Coronary artery (tissue), 2 donors: ENCODE measurements around the gene INSC.

ENCODE experiments used
- DNase-seq: peaks from one replicate; pipeline ENCODE4 v3.0.0-alpha.2; 2017; ENCODE audit warnings: low spot score
- H3K27ac ChIP-seq, 2 donors: fragments of 200-600 bp; sonication (generic); one replicate each; pipeline ENCODE4 v1.5.1; 2016 to 2019
- H3K4me3 ChIP-seq: fragments of 200-600 bp; sonication (generic); 2 replicates; pipeline ENCODE4 v1.5.1; 2016; ENCODE audit warnings: mild to moderate bottlenecking, moderate library complexity
- TF ChIP-seq, protein P1 (sequence below): fragments of 200-600 bp; sonication (generic); IDR thresholded peaks from one replicate; pipeline ENCODE4 v1.5.1; 2019; ENCODE audit warnings: antibody characterized with exemption

Gene INSC

DNA sequence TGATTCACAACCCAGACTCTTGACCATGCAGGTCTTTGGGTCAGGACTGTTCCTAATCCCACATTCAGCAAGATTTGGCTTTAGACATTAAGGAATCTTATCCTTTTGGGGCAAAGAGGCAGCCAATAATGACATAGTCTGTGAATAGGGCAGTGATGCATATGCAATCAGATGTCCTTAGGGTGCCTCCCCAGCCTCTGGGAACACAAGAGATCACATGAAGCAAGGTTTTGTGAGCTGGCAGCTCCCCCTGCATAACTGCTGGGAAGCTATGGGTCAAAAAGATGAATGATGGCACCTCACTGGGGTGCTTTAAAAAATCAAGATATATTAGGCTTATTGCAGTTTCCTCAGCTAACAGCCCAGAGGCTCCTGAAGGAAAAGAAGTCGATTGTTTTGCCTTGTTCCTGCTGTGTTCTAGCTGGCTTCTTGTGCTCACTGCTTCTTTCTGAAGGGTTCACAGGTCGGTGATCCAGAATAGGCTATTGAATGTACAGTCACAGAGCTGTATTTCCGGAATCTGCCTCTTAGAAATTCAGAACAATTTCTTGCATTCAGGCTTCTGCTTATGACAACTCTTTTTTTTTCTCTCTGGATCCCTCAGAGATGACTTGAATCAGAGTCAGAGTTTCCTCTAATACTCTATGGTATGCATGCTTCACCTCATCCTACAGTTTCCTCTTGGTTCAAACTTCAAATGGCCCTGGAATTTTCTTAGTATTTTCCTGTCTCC is 31.7 kb downstream of the INSC start:
- TF ChIP-seq, protein P1, sequence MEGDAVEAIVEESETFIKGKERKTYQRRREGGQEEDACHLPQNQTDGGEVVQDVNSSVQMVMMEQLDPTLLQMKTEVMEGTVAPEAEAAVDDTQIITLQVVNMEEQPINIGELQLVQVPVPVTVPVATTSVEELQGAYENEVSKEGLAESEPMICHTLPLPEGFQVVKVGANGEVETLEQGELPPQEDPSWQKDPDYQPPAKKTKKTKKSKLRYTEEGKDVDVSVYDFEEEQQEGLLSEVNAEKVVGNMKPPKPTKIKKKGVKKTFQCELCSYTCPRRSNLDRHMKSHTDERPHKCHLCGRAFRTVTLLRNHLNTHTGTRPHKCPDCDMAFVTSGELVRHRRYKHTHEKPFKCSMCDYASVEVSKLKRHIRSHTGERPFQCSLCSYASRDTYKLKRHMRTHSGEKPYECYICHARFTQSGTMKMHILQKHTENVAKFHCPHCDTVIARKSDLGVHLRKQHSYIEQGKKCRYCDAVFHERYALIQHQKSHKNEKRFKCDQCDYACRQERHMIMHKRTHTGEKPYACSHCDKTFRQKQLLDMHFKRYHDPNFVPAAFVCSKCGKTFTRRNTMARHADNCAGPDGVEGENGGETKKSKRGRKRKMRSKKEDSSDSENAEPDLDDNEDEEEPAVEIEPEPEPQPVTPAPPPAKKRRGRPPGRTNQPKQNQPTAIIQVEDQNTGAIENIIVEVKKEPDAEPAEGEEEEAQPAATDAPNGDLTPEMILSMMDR = no peak
- H3K27ac ChIP-seq = no peak overlapping the region
- H3K4me3 ChIP-seq = no peak overlapping the region
- DNase-seq = no peak

DNA sequence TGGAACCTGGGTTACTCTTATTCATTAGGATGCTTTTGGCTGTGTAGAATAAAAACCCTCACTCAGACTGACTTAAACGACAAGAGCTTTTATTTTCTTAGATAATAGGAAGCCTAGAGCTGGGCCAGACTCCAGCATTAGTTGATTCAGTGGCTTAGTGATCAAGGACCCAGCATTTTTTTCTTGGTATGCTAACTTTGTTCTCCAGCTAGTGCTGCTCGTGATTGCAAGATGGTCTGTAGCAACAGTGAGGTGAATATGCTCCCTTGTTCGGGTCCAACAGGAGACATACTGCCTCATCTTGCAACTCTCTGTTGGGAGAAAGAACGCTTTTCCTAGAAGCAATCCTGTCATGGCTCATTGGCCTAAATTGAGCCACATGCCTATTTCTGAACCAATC is 33.4 kb downstream of the INSC start:
- no peak for DNase-seq
- TF ChIP-seq, protein P1 = no peak
- no peak overlapping the region for H3K4me3 ChIP-seq
- no peak overlapping the region for H3K27ac ChIP-seq

DNA sequence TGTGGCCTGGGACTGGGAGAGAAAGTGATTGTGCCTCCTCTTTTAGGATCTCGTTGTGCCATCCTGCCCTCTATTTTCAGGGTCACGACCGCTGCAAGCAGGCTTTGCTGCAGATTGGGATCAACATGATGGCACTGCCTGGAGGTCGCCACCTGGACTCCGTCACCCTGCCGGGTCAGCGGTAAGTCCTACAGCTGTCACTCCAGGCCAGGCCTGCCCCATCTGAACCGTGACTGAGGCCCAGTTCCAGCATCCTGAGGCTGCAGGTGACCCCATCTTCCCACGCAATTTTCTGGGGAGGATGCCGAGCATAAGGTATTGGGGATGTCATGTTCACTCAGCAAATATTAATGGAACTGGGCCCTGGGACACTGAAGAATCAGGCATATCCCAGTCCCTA is 34.3 kb downstream of the INSC start:
- TF ChIP-seq, protein P1 = no peak
- H3K4me3 ChIP-seq = no peak overlapping the region
- DNase-seq = no peak
- H3K27ac ChIP-seq = no peak overlapping the region

DNA sequence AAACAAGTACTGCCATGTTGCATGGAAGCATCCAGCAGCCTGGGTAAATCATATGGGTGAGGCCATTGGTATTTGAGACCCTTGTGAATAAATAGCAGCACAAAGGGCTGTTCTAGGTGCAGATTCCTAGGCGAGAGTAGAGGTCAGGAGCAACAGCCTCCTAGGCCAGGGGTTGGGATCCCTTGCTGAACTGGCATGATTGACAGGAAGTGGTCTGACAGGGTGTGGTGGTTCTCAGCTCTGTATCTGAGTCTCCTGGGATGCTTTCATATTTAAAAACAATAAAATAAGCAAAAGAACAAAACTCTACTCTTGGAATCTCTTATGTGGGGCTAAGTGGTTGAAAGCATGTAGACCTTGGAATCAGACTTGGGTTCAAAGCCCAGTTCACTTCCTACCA is 35.8 kb downstream of the INSC start:
- H3K27ac ChIP-seq = no peak overlapping the region
- no peak for DNase-seq
- no peak overlapping the region for H3K4me3 ChIP-seq
- TF ChIP-seq, protein P1 = no peak

DNA sequence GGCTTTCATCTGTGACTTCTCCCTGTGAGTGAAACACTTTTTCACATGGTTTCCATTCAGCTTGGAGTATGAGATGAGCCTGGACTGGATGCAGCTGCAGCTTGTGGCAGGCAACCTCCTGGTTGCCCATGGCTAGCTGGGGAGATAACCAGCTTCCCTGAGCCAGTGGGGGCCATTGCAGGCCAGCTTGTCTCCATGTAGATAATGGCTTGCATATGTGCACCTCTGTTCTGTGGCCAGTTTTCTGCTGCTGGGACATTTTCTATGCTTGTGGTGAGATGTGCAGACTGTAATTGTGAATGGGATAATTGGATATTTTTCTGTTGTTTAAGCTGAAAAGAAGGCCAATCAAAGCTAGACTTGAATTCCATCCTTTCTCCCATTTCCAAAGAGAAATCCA is 38.5 kb downstream of the INSC start:
- TF ChIP-seq, protein P1 = no peak
- no peak overlapping the region for H3K27ac ChIP-seq
- no peak for DNase-seq
- H3K4me3 ChIP-seq = no peak overlapping the region

DNA sequence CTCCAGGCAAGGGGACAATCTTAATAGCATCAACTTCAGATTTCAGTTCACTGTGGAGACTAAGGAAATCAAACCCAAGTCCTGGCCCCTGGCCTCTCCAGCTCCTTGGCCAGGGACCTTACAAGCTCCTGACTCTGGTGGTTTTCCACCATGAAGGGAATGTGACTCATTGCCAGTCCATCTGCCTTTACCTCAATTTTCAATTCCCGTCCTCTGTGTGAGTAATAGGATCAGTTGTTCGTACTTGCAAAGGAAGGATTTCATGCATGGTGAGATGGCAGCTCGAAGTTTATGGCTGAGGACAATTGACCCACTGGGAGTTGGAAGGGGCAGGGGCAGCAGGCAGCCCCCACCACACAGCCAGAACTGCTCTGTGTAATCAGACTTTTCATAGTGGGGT is 42.5 kb downstream of the INSC start:
- TF ChIP-seq, protein P1 = no peak
- Histone ChIP-seq H3K27ac (no peak overlapping the region), H3K4me3 (no peak overlapping the region)
- DNase-seq = no peak

DNA sequence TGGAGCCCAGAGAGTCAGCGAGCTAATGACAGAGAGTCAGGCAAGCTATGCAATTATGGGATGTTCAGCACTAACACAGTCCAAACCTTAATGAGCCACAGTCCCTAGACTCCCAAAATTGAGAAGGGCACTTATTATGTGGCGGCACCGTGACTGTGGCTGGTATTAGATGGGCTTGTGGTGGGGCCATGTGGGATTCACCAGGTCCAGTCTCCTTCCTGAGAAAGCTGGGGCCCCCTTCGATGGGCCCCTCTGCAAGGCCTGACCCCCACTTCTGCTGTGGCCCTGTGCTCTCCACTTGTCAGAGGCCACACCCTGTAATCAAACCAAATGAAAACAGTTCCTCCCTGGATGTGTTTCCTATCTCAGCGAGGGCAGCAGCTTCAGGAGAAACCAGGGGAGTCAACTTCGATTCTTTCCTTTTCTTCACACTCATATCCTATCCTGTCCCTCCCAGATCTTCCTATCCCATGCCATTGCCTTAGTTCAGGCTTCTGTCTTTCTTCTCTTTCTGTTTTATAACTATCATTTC is 42.9 kb downstream of the INSC start:
- Histone ChIP-seq H3K27ac (no peak overlapping the region), H3K4me3 (no peak overlapping the region)
- no peak for DNase-seq
- TF ChIP-seq, protein P1 = no peak
